Motor neuron (in vitro differentiated cells): ENCODE results near the gene LIFR. TPM values are rescaled to one million over a fixed set of nuclear protein-coding genes. Genes with fewer than 3 reads are reported as not detected.

Experiments used
- ATAC-seq, 8 experiments: fragments of 200-7000 bp; cut with Tn5 transposase; replicated peaks in 6 of 8; 2 replicates each; pipeline ENCODE4 v1.8.0; 2021; ENCODE audit warnings: mild to moderate bottlenecking in 8 of 8, moderate library complexity in 8 of 8
- H3K27ac ChIP-seq, 2 donors: fragments of 250-450 bp; sonication (Bioruptor Pico); 2 replicates each; pipeline ENCODE4 v1.9.0; 2021; ENCODE audit warnings: antibody characterized with exemption in 2 of 2, mild to moderate bottlenecking in 2 of 2, moderate library complexity in 1 of 2
- H3K4me1 ChIP-seq, 2 donors: fragments of 250-450 bp; sonication (Bioruptor Pico); replicated peaks in 1 of 2; 2 replicates each; pipeline ENCODE4 v1.6.1; 2021; ENCODE audit warnings: antibody characterized with exemption in 2 of 2, mild to moderate bottlenecking in 2 of 2, moderate library complexity in 1 of 2
- H3K4me3 ChIP-seq, 5 donors: fragments of 250-450 bp; sonication (Bioruptor Pico); 2 replicates each; pipeline ENCODE4 v1.9.0; 2021; ENCODE audit warnings: antibody characterized with exemption in 5 of 5, mild to moderate bottlenecking in 5 of 5, moderate library complexity in 4 of 5
- WGBS, 10 experiments: fragments of 450-650 bp; shearing (Covaris generic); methylation state at CpG; one replicate each; pipeline ENCODE4 v1.0.0; 2022; 5-methylcytosine and 5-hydroxymethylcytosine counted together
- in situ Hi-C, 9 experiments: fragments of 400-800 bp; cut with MboI; loops; one replicate each; pipeline ENCODE4 v1.15.0; 2021; ENCODE audit warnings: low sequenced_read_pairs in 9 of 9, low pct_unique_long_range_greater_than_20kb in 2 of 9; ENCODE audit not compliant: unreplicated experiment in 9 of 9
- total RNA-seq, 8 experiments: library from RNA; unstranded; fragments of 300-600 nt; gene quantifications; 2 replicates each; pipeline versions ENCODE4 v1.2.3 to v1.2.4, GENCODE V29; 2022

Gene LIFR
- total RNA-seq, 8 experiments from 2014 or later: 20.6 to 631 (median 74.4) TPM

- WGBS, 10 experiments: 24 to 90% (median 67%) methylated on average over 1 to 7 of the region's 7 CpGs
- Histone ChIP-seq H3K4me1 (peaks cover 21 to 23% of the 10 kb centered on the region in 2 donors), H3K27ac (no peak overlapping the region), H3K4me3 (no peak overlapping the region)
- peak in 5 of 8 experiments; percentile 27 to 62 (median 39) for ATAC-seq
- in situ Hi-C loops: no loop called here
Observed at GRCh38 chr5:38462976-38463633, 93.3 kb downstream of the LIFR start.

GRCh38 chr5:38458174-38458573, 98.3 kb downstream of the LIFR start:
- 81 to 100% (median 95%) methylated on average over 1 to 7 of the region's 8 CpGs; no CpG with 5 or more reads in 1 of the 10 experiments for whole genome bisulfite sequencing, 10 experiments
- H3K4me3 ChIP-seq: no peak overlapping the region
- H3K27ac ChIP-seq: no peak overlapping the region
- no peak for ATAC-seq
- H3K4me1 ChIP-seq: peaks cover 0 to 3% of the 10 kb centered on the region in 2 donors
- in situ Hi-C loops: no loop called here

GRCh38 chr5:38456657-38457399, 99.6 kb downstream of the LIFR start:
- peak in 2 of 8 experiments; percentile 25 to 54 for ATAC-seq
- no peak overlapping the region for H3K4me3 ChIP-seq
- 30 to 100% (median 67%) methylated on average over 1 to 4 of the region's 4 CpGs; no CpG with 5 or more reads in 1 of the 10 experiments for WGBS, 10 experiments
- in situ Hi-C loops: no loop called here
- H3K4me1 ChIP-seq: no peaks in the 10 kb centered on the region
- H3K27ac ChIP-seq: no peak overlapping the region

GRCh38 chr5:38455796-38456330, 100.6 kb downstream of the LIFR start:
- Histone ChIP-seq H3K4me3 (no peak overlapping the region), H3K27ac (no peak overlapping the region), H3K4me1 (no peaks in the 10 kb centered on the region)
- in situ Hi-C loops: no loop called here
- 81 to 100% (median 92%) methylated on average over 2 to 7 of the region's 8 CpGs; no CpG with 5 or more reads in 2 of the 10 experiments for WGBS, 10 experiments
- ATAC-seq: no peak

- no peaks in the 10 kb centered on the region for H3K4me1 ChIP-seq
- H3K4me3 ChIP-seq: no peak overlapping the region
- H3K27ac ChIP-seq: no peak overlapping the region
- WGBS, 10 experiments: 92 to 100% (median 95%) methylated on average over 2 to 9 of the region's 11 CpGs; no CpG with 5 or more reads in 5 of the 10 experiments
- ATAC-seq: no peak
- in situ Hi-C loops: no loop called here
Observed at GRCh38 chr5:38453921-38454320, 102.5 kb downstream of the LIFR start.

GRCh38 chr5:38453506-38453905, 102.9 kb downstream of the LIFR start:
- no peak overlapping the region for H3K4me3 ChIP-seq
- in situ Hi-C loops: no loop called here
- WGBS, 10 experiments: 79 to 100% (median 89%) methylated on average over 1 to 3 of the region's 3 CpGs; no CpG with 5 or more reads in 2 of the 10 experiments
- no peak for ATAC-seq
- H3K27ac ChIP-seq: no peak overlapping the region
- H3K4me1 ChIP-seq: no peaks in the 10 kb centered on the region

- peak in 2 of 8 experiments; percentile 7 for ATAC-seq
- Histone ChIP-seq H3K4me3 (no peak overlapping the region), H3K4me1 (no peaks in the 10 kb centered on the region), H3K27ac (no peak overlapping the region)
- 33 to 100% (median 75%) methylated on average over 1 to 3 of the region's 4 CpGs; no CpG with 5 or more reads in 4 of the 10 experiments for WGBS, 10 experiments
- in situ Hi-C loops: no loop called here
Observed at GRCh38 chr5:38452201-38452600, 104.2 kb downstream of the LIFR start.

GRCh38 chr5:38451074-38451725, 105.2 kb downstream of the LIFR start:
- no peak for ATAC-seq
- WGBS, 10 experiments: 32 to 100% (median 80%) methylated on average over 1 to 6 of the region's 9 CpGs; no CpG with 5 or more reads in 2 of the 10 experiments
- in situ Hi-C loops: no loop called here

GRCh38 chr5:38450627-38451026, 105.8 kb downstream of the LIFR start:
- in situ Hi-C loops: no loop called here
- ATAC-seq: no peak
- Histone ChIP-seq H3K27ac (no peak overlapping the region), H3K4me3 (no peak overlapping the region), H3K4me1 (no peaks in the 10 kb centered on the region)
- WGBS, 10 experiments: 28 to 92% (median 58%) methylated on average over 2 to 6 of the region's 6 CpGs; no CpG with 5 or more reads in 5 of the 10 experiments

More at GRCh38 chr5:38451074-38451725, 105.2 kb downstream of the LIFR start:
- no peaks in the 10 kb centered on the region for H3K4me1 ChIP-seq
- H3K27ac ChIP-seq: no peak overlapping the region
- no peak overlapping the region for H3K4me3 ChIP-seq

- Histone ChIP-seq H3K4me1 (no peaks in the 10 kb centered on the region), H3K27ac (no peak overlapping the region), H3K4me3 (no peak overlapping the region)
- in situ Hi-C loops: loop anchor here in 8 of 9 experiments (25.0 kb wide), 2 partner anchors 214 to 364 kb away; no protein-coding TSS in a partner anchor
- WGBS, 10 experiments: 20 to 100% (median 88%) methylated on average over 1 to 6 of the region's 9 CpGs
- no peak for ATAC-seq
Observed at GRCh38 chr5:38448568-38449350, 107.7 kb downstream of the LIFR start.

GRCh38 chr5:38447786-38448185, 108.7 kb downstream of the LIFR start:
- H3K27ac ChIP-seq: no peak overlapping the region
- no peak overlapping the region for H3K4me3 ChIP-seq
- in situ Hi-C loops: loop anchor here in 8 of 9 experiments (25.0 kb wide), 2 partner anchors 215 to 365 kb away; no protein-coding TSS in a partner anchor
- H3K4me1 ChIP-seq: no peaks in the 10 kb centered on the region
- 0 to 100% (median 73%) methylated on average over 2 to 5 of the region's 5 CpGs; no CpG with 5 or more reads in 1 of the 10 experiments for WGBS, 10 experiments
- ATAC-seq: peak in 3 of 8 experiments; percentile 60 to 82 (median 75)

- ATAC-seq: no peak
- H3K27ac ChIP-seq: no peak overlapping the region
- H3K4me3 ChIP-seq: no peak overlapping the region
- in situ Hi-C loops: loop anchor here in 8 of 9 experiments (25.0 kb wide), 2 partner anchors 215 to 365 kb away; no protein-coding TSS in a partner anchor
- no peaks in the 10 kb centered on the region for H3K4me1 ChIP-seq
- 63 to 100% (median 100%) methylated on average over 1 to 2 of the region's 2 CpGs; no CpG with 5 or more reads in 1 of the 10 experiments for WGBS, 10 experiments
Observed at GRCh38 chr5:38447056-38447455, 109.4 kb downstream of the LIFR start.
